Hepatocyte (in vitro differentiated cells): ENCODE measurements around the gene NKX1-1. TPM values are rescaled to one million over a fixed set of nuclear protein-coding genes. Genes with fewer than 3 reads are reported as not detected.

Experiments used
- DNase-seq: peaks from one replicate; pipeline ENCODE4 v3.0.0-alpha.2; 2016; ENCODE audit warnings: low spot score
- H2AFZ ChIP-seq: fragments of 200-600 bp; sonication (generic); 2 replicates; pipeline ENCODE4 v1.6.0; 2016; ENCODE audit warnings: antibody characterized with exemption, mild to moderate bottlenecking
- H3K27ac ChIP-seq: fragments of 200-600 bp; sonication (generic); 2 replicates; pipeline ENCODE4 v1.5.1; 2016; ENCODE audit warnings: mild to moderate bottlenecking
- H3K27me3 ChIP-seq: fragments of 200-600 bp; sonication (generic); 2 replicates; pipeline ENCODE4 v1.6.1; 2016
- H3K36me3 ChIP-seq: fragments of 200-600 bp; sonication (generic); replicated peaks from 2 replicates; pipeline ENCODE4 v1.5.1; 2016; ENCODE audit warnings: low read depth; ENCODE audit not compliant: insufficient read depth
- H3K4me1 ChIP-seq: fragments of 200-600 bp; sonication (generic); 2 replicates; pipeline ENCODE4 v1.5.1; 2016; ENCODE audit warnings: mild to moderate bottlenecking, moderate library complexity; ENCODE audit not compliant: insufficient read depth
- H3K4me2 ChIP-seq: fragments of 200-600 bp; sonication (generic); 2 replicates; pipeline ENCODE4 v1.6.0; 2016
- H3K4me3 ChIP-seq: fragments of 200-600 bp; sonication (generic); 2 replicates; pipeline ENCODE4 v1.5.1; 2016; ENCODE audit warnings: mild to moderate bottlenecking
- H3K79me2 ChIP-seq: fragments of 200-600 bp; sonication (generic); 2 replicates; pipeline ENCODE4 v1.6.0; 2017; ENCODE audit warnings: mild to moderate bottlenecking
- H3K9me2 ChIP-seq: fragments of 200-600 bp; sonication (generic); replicated peaks from 2 replicates; pipeline ENCODE4 v1.6.0; 2017; ENCODE audit warnings: mild to moderate bottlenecking; ENCODE audit not compliant: insufficient read depth
- H3K9me3 ChIP-seq: fragments of 200-600 bp; sonication (generic); 2 replicates; pipeline ENCODE4 v1.5.1; 2016; ENCODE audit warnings: low read depth, mild to moderate bottlenecking
- H4K20me1 ChIP-seq: fragments of 200-600 bp; sonication (generic); 2 replicates; pipeline ENCODE4 v1.6.0; 2016; ENCODE audit warnings: mild to moderate bottlenecking; ENCODE audit not compliant: insufficient read depth, poor library complexity, severe bottlenecking
- EZH2 ChIP-seq: fragments of 200-600 bp; sonication (generic); IDR thresholded peaks from 2 replicates; pipeline ENCODE4 v1.6.1; 2016; ENCODE audit warnings: antibody characterized with exemption, mild to moderate bottlenecking, borderline replicate concordance
- EZH2phosphoT487 ChIP-seq: fragments of 200-600 bp; sonication (generic); IDR thresholded peaks from one replicate; pipeline ENCODE4 v1.6.1; 2018; ENCODE audit warnings: antibody characterized with exemption, mild to moderate bottlenecking, low read depth, moderate library complexity; ENCODE audit not compliant: unreplicated experiment, severe bottlenecking
- WGBS: methylation state at CpG from one replicate; pipeline ENCODE4 v1.1.6; 2016; ENCODE audit warnings: low lambda C conversion rate; ENCODE audit errors: missing lambda C conversion rate; 5-methylcytosine and 5-hydroxymethylcytosine counted together
- polyA plus RNA-seq: library from polyadenylated mRNA; unstranded; fragments of >200 nt; fragmentation: Nextera tagmentation; extraction: Ambion mirVana; gene quantifications from 2 replicates; pipeline ENCODE4 v1.2.1, GENCODE V29; 2016
- total RNA-seq: library from RNA; depleted of rRNA; stranded (reverse); fragments of >200 nt; gene quantifications from 2 replicates; pipeline ENCODE4 v1.2.3, GENCODE V29; 2014
- TF ChIP-seq, protein P1 (sequence below): fragments of 200-600 bp; sonication (generic); IDR thresholded peaks from 2 replicates; pipeline ENCODE4 v1.5.1; 2016; ENCODE audit warnings: antibody characterized with exemption, mild to moderate bottlenecking; ENCODE audit not compliant: poor library complexity

NKX1-1 gene
- total and polyA plus RNA-seq, 2 experiments from 2014 or later: not detected

GRCh38 chr4:1357356-1358248 is 48.6 kb downstream of the NKX1-1 start:
- Histone ChIP-seq H3K4me2 (no peak overlapping the region), H3K36me3 (no peaks in the 10 kb centered on the region), H3K9me3 (no peaks in the 10 kb centered on the region), H3K9me2 (no peaks in the 10 kb centered on the region), H3K27me3 (no peaks in the 10 kb centered on the region), H3K27ac (no peak overlapping the region), H3K4me3 (no peak overlapping the region), H4K20me1 (no peaks in the 10 kb centered on the region), H2AFZ (no peak overlapping the region), H3K79me2 (no peaks in the 10 kb centered on the region), H3K4me1 (no peaks in the 10 kb centered on the region)
- DNase-seq: no peak
- WGBS: 96% methylated on average over 27 of the region's 27 CpGs
- TF ChIP-seq EZH2 (no peak), EZH2phosphoT487 (no peak)
- TF ChIP-seq, protein P1, sequence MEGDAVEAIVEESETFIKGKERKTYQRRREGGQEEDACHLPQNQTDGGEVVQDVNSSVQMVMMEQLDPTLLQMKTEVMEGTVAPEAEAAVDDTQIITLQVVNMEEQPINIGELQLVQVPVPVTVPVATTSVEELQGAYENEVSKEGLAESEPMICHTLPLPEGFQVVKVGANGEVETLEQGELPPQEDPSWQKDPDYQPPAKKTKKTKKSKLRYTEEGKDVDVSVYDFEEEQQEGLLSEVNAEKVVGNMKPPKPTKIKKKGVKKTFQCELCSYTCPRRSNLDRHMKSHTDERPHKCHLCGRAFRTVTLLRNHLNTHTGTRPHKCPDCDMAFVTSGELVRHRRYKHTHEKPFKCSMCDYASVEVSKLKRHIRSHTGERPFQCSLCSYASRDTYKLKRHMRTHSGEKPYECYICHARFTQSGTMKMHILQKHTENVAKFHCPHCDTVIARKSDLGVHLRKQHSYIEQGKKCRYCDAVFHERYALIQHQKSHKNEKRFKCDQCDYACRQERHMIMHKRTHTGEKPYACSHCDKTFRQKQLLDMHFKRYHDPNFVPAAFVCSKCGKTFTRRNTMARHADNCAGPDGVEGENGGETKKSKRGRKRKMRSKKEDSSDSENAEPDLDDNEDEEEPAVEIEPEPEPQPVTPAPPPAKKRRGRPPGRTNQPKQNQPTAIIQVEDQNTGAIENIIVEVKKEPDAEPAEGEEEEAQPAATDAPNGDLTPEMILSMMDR: no peak

- no peak overlapping the region for H2AFZ ChIP-seq
- no peaks in the 10 kb centered on the region for H3K9me2 ChIP-seq
- no peaks in the 10 kb centered on the region for H3K27me3 ChIP-seq
- DNase-seq: peak; percentile 76
- no peaks in the 10 kb centered on the region for H3K4me1 ChIP-seq
- no peaks in the 10 kb centered on the region for H3K36me3 ChIP-seq
- TF ChIP-seq, protein P1: peak; percentile 76
- no peak for TF ChIP-seq EZH2
- H3K79me2 ChIP-seq: peaks cover 4% of the 10 kb centered on the region
- WGBS: 64% methylated on average over 28 of the region's 28 CpGs
- H3K4me3 ChIP-seq: no peak overlapping the region
- H3K4me2 ChIP-seq: no peak overlapping the region
- H4K20me1 ChIP-seq: no peaks in the 10 kb centered on the region
- no peaks in the 10 kb centered on the region for H3K9me3 ChIP-seq
- H3K27ac ChIP-seq: no peak overlapping the region
These were observed 49.9 kb downstream of the NKX1-1 start for GRCh38 chr4:1356181-1356998.

- Histone ChIP-seq H3K79me2 (peaks cover 8% of the 10 kb centered on the region), H3K4me2 (no peak overlapping the region), H3K36me3 (no peaks in the 10 kb centered on the region), H3K4me3 (no peak overlapping the region), H3K4me1 (no peaks in the 10 kb centered on the region), H2AFZ (no peak overlapping the region), H3K27me3 (no peaks in the 10 kb centered on the region), H4K20me1 (no peaks in the 10 kb centered on the region), H3K9me3 (no peaks in the 10 kb centered on the region), H3K27ac (no peak overlapping the region), H3K9me2 (no peaks in the 10 kb centered on the region)
- TF ChIP-seq, protein P1: no peak
- TF ChIP-seq EZH2phosphoT487 (no peak), EZH2 (no peak)
- DNase-seq: no peak
- 95% methylated on average over 12 of the region's 14 CpGs for WGBS
These were observed 50.9 kb downstream of the NKX1-1 start for GRCh38 chr4:1355378-1355777.
